ENCODE results near the gene ANKH. TPM values are rescaled to one million over a fixed set of nuclear protein-coding genes. Genes with fewer than 3 reads are reported as not detected.

The ANKH gene
- polyA plus RNA-seq, 1 donor (not counting 4 experiments of a cell fraction or from before 2014, with no cell fraction given): 13.8 TPM

GRCh38 chr5:14739538-14739937 is 132.0 kb downstream of the ANKH start:
- Histone ChIP-seq H3K4me2 (ENCODE audit: control insufficient read depth, extremely low read depth, insufficient read depth, low read depth, low read length) (peak overlapping the region; percentile 15), H3K27ac (ENCODE audit: control insufficient read depth, insufficient read depth, low read length) (no peak overlapping the region), H3K36me3 (ENCODE audit: control insufficient read depth in 2 of 2, extremely low read depth in 1 of 2, insufficient read depth in 2 of 2, low read length in 2 of 2) (no peaks in the 10 kb centered on the region), H3K4me3 (ENCODE audit: control insufficient read depth in 2 of 3, extremely low read depth in 1 of 3, insufficient read depth in 2 of 3, low read depth in 1 of 3, low read length in 3 of 3) (no peak overlapping the region), H3K9ac (ENCODE audit: control insufficient read depth, extremely low read depth, insufficient read depth, low read length) (no peak overlapping the region), H3K9me3 (ENCODE audit: control insufficient read depth, low read depth, low read length) (no peaks in the 10 kb centered on the region), H3K9me1 (ENCODE audit: control insufficient read depth, extremely low read depth, insufficient read depth, low read length) (no peaks in the 10 kb centered on the region), H4K20me1 (ENCODE audit: control insufficient read depth, extremely low read depth, insufficient read depth, low read length) (no peaks in the 10 kb centered on the region), H3K4me1 (ENCODE audit: control insufficient read depth, extremely low read depth, insufficient read depth, low read length) (peaks cover 11% of the 10 kb centered on the region), H3K27me3 (ENCODE audit: control insufficient read depth, extremely low read depth, insufficient read depth, low read length) (no peaks in the 10 kb centered on the region), H3K79me2 (ENCODE audit: control insufficient read depth, insufficient read depth, low read length) (no peaks in the 10 kb centered on the region), H2AFZ (ENCODE audit: control insufficient read depth, low read length) (no peak overlapping the region)
- dilution Hi-C loops (cut with MboI; ENCODE audit: extremely low pct_ligation_motif_present, low sequenced_read_pairs): no loop called here
- peak; percentile 11 for DNase-seq (ENCODE audit: low read depth, low spot score)
- FAIRE-seq: peak; percentile 75
- TF ChIP-seq EZH2 (IDR thresholded peaks at IDR 0.05; ENCODE audit: low read length) (no peak), CTCF (optimal IDR thresholded peaks at IDR 0.05 in 1 of 3, IDR thresholded peaks at IDR 0.05 in 1 of 3, conservative IDR thresholded peaks at IDR 0.05 in 1 of 3; ENCODE audit: extremely low read depth in 1 of 3, insufficient read depth in 2 of 3, low read length in 3 of 3) (no peak)

- H3K4me3 ChIP-seq (ENCODE audit: control insufficient read depth in 2 of 3, extremely low read depth in 1 of 3, insufficient read depth in 2 of 3, low read depth in 1 of 3, low read length in 3 of 3): no peak overlapping the region
- DNase-seq (ENCODE audit: low read depth, low spot score) (no peak), FAIRE-seq (no peak)
- no peaks in the 10 kb centered on the region for H3K79me2 ChIP-seq (ENCODE audit: control insufficient read depth, insufficient read depth, low read length)
- TF ChIP-seq EZH2 (IDR thresholded peaks at IDR 0.05; ENCODE audit: low read length): no peak
- no peak for TF ChIP-seq CTCF (optimal IDR thresholded peaks at IDR 0.05 in 1 of 3, IDR thresholded peaks at IDR 0.05 in 1 of 3, conservative IDR thresholded peaks at IDR 0.05 in 1 of 3; ENCODE audit: extremely low read depth in 1 of 3, insufficient read depth in 2 of 3, low read length in 3 of 3)
- no peaks in the 10 kb centered on the region for H4K20me1 ChIP-seq (ENCODE audit: control insufficient read depth, extremely low read depth, insufficient read depth, low read length)
- no peaks in the 10 kb centered on the region for H3K36me3 ChIP-seq (ENCODE audit: control insufficient read depth in 2 of 2, extremely low read depth in 1 of 2, insufficient read depth in 2 of 2, low read length in 2 of 2)
- no peaks in the 10 kb centered on the region for H3K27me3 ChIP-seq (ENCODE audit: control insufficient read depth, extremely low read depth, insufficient read depth, low read length)
- peaks cover 11% of the 10 kb centered on the region for H3K4me1 ChIP-seq (ENCODE audit: control insufficient read depth, extremely low read depth, insufficient read depth, low read length)
- no peaks in the 10 kb centered on the region for H3K9me1 ChIP-seq (ENCODE audit: control insufficient read depth, extremely low read depth, insufficient read depth, low read length)
- dilution Hi-C loops (cut with MboI; ENCODE audit: extremely low pct_ligation_motif_present, low sequenced_read_pairs): no loop called here
- H3K4me2 ChIP-seq (ENCODE audit: control insufficient read depth, extremely low read depth, insufficient read depth, low read depth, low read length): no peak overlapping the region
- H3K9me3 ChIP-seq (ENCODE audit: control insufficient read depth, low read depth, low read length): no peaks in the 10 kb centered on the region
- H3K9ac ChIP-seq (ENCODE audit: control insufficient read depth, extremely low read depth, insufficient read depth, low read length): no peak overlapping the region
- no peak overlapping the region for H3K27ac ChIP-seq (ENCODE audit: control insufficient read depth, insufficient read depth, low read length)
- H2AFZ ChIP-seq (ENCODE audit: control insufficient read depth, low read length): no peak overlapping the region
Measured at GRCh38 chr5:14738050-14738449, 133.5 kb downstream of the ANKH start.
